Esophagus squamous epithelium (tissue), 5 donors: ENCODE data around the gene DCAF5. TPM values are rescaled to one million over a fixed set of nuclear protein-coding genes. Genes with fewer than 3 reads are reported as not detected.

Experiments used
- DNase-seq: peaks from one replicate; lab custom pipeline; 2025; lab: John Stamatoyannopoulos, UW
- H3K27ac ChIP-seq, 4 donors: fragments of 200-600 bp; sonication (generic); one replicate each; pipeline ENCODE4 v1.5.1; 2016 to 2019; ENCODE audit warnings: mild to moderate bottlenecking in 1 of 4
- H3K27me3 ChIP-seq, 4 donors: fragments of 200-600 bp; sonication (generic); 1 replicate in 3 of 4; 2 replicates in 1 of 4; pipeline versions ENCODE4 v1.5.1 to v1.6.0; 2017 to 2021; ENCODE audit warnings: antibody characterized with exemption in 1 of 4
- H3K36me3 ChIP-seq, 3 donors: fragments of 200-600 bp; sonication (generic); one replicate each; pipeline ENCODE4 v1.5.1; 2016 to 2019
- H3K4me1 ChIP-seq, 3 donors: fragments of 200-600 bp; sonication (generic); one replicate each; pipeline ENCODE4 v1.5.1; 2017 to 2019
- H3K4me3 ChIP-seq, 4 donors: fragments of 200-600 bp; sonication (generic); 1 replicate in 3 of 4; 2 replicates in 1 of 4; pipeline ENCODE4 v1.5.1; 2016 to 2019; ENCODE audit warnings: mild to moderate bottlenecking in 2 of 4, moderate library complexity in 1 of 4
- H3K9me3 ChIP-seq, 3 donors: fragments of 200-600 bp; sonication (generic); one replicate each; pipeline ENCODE4 v1.5.1; 2016 to 2019
- CTCF ChIP-seq, 6 experiments: fragments of 450-650 bp in 4 of 6; fragments of 200-600 bp in 2 of 6; sonication (generic) in 2 of 6; IDR thresholded peaks; one replicate each; pipeline ENCODE4 v1.5.1; 2016 to 2019; ENCODE audit warnings: antibody characterized with exemption in 6 of 6, mild to moderate bottlenecking in 4 of 6, moderate library complexity in 4 of 6
- POLR2A ChIP-seq, 4 donors: fragments of 450-650 bp; IDR thresholded peaks; one replicate each; pipeline ENCODE4 v1.6.1; 2017; ENCODE audit warnings: antibody characterized with exemption in 4 of 4, mild to moderate bottlenecking in 4 of 4, moderate library complexity in 3 of 4
- WGBS, 2 donors: methylation state at CpG; one replicate each; pipeline ENCODE4 v1.1.5; 2018; 5-methylcytosine and 5-hydroxymethylcytosine counted together
- intact Hi-C: fragments of 100-400 bp; cut with DNase I; formaldehyde crosslinking; loops from one replicate; pipeline ENCODE4 v1.15.0; 2022
- total RNA-seq, 4 donors: library from RNA; depleted of rRNA; stranded (reverse); fragments of >200 nt; gene quantifications; one replicate each; pipeline ENCODE4 v1.1.0, GENCODE V29; 2016
- donor health status: DM: yes; HTN: yes; CAD: no.

The DCAF5 gene
- total RNA-seq, 4 donors from 2014 or later, result 12.4 to 34.7 (median 20.9) TPM

DNA sequence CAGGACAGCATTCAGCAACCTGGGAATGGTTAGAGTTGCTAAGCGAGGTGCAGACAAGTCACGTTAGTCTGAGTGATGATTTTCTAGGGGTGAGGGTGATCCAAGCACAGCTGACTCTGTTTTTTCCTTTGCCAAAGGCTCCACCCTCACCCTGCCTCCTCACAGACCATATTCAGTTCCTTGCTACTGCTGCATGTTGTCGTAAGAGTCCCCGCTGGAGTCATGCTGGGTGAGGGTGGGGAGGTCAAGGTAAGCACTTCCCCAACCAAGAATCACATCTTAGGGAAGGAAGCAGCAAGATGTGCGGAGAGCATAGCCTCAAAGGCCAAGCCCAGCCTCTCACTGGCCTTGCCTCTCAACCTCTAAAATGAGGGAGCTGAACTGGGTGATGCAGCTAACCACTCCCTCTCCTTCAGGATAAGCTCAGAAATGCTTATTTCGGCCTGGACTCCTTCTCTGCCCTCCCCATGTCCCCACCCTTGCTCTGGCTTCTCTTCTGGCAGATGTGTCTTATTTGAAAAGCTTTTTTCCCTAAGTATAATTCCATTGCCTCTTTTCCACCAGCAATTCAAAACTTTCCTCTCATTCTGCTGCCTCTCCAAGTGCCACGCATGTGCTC, 107.0 kb downstream of the DCAF5 start:
- TF ChIP-seq CTCF (IDR thresholded peaks at IDR 0.05) (no peak), POLR2A (IDR thresholded peaks at IDR 0.05) (no peak)
- no peak for DNase-seq
- H3K4me3 ChIP-seq, result no peak overlapping the region
- no peaks in the 10 kb centered on the region for H3K27me3 ChIP-seq
- peak overlapping the region; percentile 49 to 84 (median 81) for H3K27ac ChIP-seq
- H3K36me3 ChIP-seq, result no peaks in the 10 kb centered on the region
- no peaks in the 10 kb centered on the region for H3K9me3 ChIP-seq
- WGBS, 2 donors, result 50 to 56% methylated on average over 4 to 7 of the region's 7 CpGs
- intact Hi-C loops, result loop anchor here (10.0 kb wide), 1 partner anchor 61 kb away; no protein-coding TSS in a partner anchor
- H3K4me1 ChIP-seq, result peaks cover 37 to 81% (median 59%) of the 10 kb centered on the region in 3 donors

DNA sequence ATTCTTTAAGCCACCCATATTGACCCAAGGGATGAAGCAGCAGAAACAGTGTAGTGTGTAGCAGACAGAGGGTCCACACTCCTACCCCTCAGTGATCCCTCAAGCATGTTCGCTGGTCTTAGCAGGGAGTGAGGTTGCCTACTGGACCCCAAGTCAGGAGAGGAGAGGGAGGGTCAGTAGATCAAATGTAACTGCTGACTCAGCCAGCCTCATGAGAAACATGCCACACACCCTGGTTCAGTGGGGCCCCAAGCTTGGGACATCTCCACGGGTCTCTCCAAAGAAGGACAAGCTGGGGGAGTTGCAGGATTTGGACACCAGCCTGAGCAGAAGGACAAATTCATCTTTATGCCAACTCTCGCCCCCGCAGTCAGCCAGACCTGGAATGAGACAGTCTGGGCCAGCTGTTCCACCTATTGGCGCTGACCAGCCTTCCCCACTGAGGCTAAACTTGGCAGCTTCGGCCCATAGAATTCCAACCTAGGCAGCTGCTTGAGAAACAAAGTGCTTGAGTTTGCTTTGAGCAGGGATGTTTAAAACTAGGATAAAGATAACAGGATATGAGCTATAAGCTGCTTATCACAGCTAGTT, 107.9 kb downstream of the DCAF5 start:
- Histone ChIP-seq H3K27me3 (no peaks in the 10 kb centered on the region), H3K4me3 (no peak overlapping the region), H3K4me1 (peaks cover 37 to 72% (median 50%) of the 10 kb centered on the region in 3 donors), H3K36me3 (no peaks in the 10 kb centered on the region), H3K27ac (peak overlapping the region; percentile 49 to 84 (median 81)), H3K9me3 (no peaks in the 10 kb centered on the region)
- 50 to 100% methylated on average over 1 to 2 of the region's 6 CpGs for WGBS, 2 donors
- intact Hi-C loops, result loop anchor here (10.0 kb wide), 1 partner anchor 60 kb away; no protein-coding TSS in a partner anchor
- no peak for DNase-seq
- TF ChIP-seq CTCF (IDR thresholded peaks at IDR 0.05), result no peak
- TF ChIP-seq POLR2A (IDR thresholded peaks at IDR 0.05), result no peak

GRCh38 chr14:69044296-69044695, 108.6 kb downstream of the DCAF5 start:
- DNase-seq, result no peak
- H3K27me3 ChIP-seq, result no peaks in the 10 kb centered on the region
- intact Hi-C loops, result loop anchor here (10.0 kb wide), 1 partner anchor 59 kb away; no protein-coding TSS in a partner anchor
- TF ChIP-seq POLR2A (IDR thresholded peaks at IDR 0.05), result no peak
- 76 to 83% methylated on average over 2 of the region's 2 CpGs for WGBS, 2 donors
- H3K4me1 ChIP-seq, result peaks cover 33 to 68% (median 42%) of the 10 kb centered on the region in 3 donors
- H3K4me3 ChIP-seq, result no peak overlapping the region
- no peaks in the 10 kb centered on the region for H3K36me3 ChIP-seq
- no peaks in the 10 kb centered on the region for H3K9me3 ChIP-seq
- peak overlapping the region in 3 of 4 donors; percentile 81 to 84 (median 81) for H3K27ac ChIP-seq

DNA sequence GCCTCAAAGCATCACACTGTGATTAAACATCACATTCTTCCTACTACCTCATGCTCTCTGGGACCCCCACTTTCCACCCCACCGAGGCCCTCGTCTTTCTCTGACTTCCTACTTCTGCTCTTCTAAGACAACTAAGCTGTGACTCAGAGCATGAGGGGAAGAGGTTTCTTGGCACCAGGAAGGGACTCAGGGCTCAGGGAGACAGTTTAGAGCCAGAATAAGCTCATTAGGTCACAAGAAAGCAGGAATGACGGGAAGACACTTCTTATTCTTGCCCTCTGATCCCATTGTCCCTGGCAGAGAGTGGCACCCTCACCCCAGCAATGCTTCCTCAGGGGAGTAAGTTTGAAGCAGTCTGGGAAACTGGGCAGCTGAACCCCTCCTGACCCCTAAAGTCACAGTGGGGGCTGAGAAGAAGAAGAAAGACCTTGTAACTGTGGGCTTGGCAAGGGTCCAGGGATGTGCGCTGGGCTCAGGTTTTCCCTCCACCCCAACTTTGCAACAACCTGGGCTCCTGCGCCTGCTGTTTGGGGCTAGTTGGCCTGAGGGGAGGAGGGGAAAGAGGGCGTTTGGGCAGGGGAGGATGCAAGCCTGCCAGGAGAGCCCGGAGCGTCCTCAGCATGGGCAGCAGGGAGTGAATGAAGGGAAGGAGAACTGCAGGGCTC, 109.2 kb downstream of the DCAF5 start:
- intact Hi-C loops, result loop anchor here (10.0 kb wide), 1 partner anchor 59 kb away; no protein-coding TSS in a partner anchor
- Histone ChIP-seq H3K36me3 (no peaks in the 10 kb centered on the region), H3K4me1 (peaks cover 33 to 65% (median 40%) of the 10 kb centered on the region in 3 donors), H3K27ac (peak overlapping the region; percentile 46 to 84 (median 81)), H3K4me3 (no peak overlapping the region), H3K9me3 (no peaks in the 10 kb centered on the region), H3K27me3 (no peaks in the 10 kb centered on the region)
- WGBS, 2 donors, result 31 to 61% methylated on average over 4 to 8 of the region's 8 CpGs
- DNase-seq, result no peak
- TF ChIP-seq POLR2A (IDR thresholded peaks at IDR 0.05), result no peak
- no peak for TF ChIP-seq CTCF (IDR thresholded peaks at IDR 0.05)

- no peaks in the 10 kb centered on the region for H3K27me3 ChIP-seq
- no peak for DNase-seq
- intact Hi-C loops, result loop anchor here (10.0 kb wide), 1 partner anchor 58 kb away; no protein-coding TSS in a partner anchor
- TF ChIP-seq POLR2A (IDR thresholded peaks at IDR 0.05) (no peak), CTCF (IDR thresholded peaks at IDR 0.05) (no peak)
- peaks cover 33 to 61% (median 45%) of the 10 kb centered on the region in 3 donors for H3K4me1 ChIP-seq
- no peaks in the 10 kb centered on the region for H3K9me3 ChIP-seq
- H3K36me3 ChIP-seq, result no peaks in the 10 kb centered on the region
- H3K4me3 ChIP-seq, result peak overlapping the region in 1 of 4 donors; percentile 35
- H3K27ac ChIP-seq, result peak overlapping the region; percentile 46 to 84 (median 81)
- 15 to 31% methylated on average over 10 of the region's 10 CpGs for WGBS, 2 donors
Measured at GRCh38 chr14:69042787-69043444, 110.0 kb downstream of the DCAF5 start.
